HG03139 (cell line): Measurements from ENCODE around the gene PRUNE1.

Experiments used
- ATAC-seq: cut with Tn5 transposase; IDR thresholded peaks from one replicate; pipeline ENCODE4 v1.9.1; 2021; ENCODE audit not compliant: unreplicated experiment

PRUNE1 gene

GRCh38 chr1:151005729-151006319 lies 2.4 kb upstream of the PRUNE1 start:
- ATAC-seq = no peak

- ATAC-seq = no peak
Observed at GRCh38 chr1:151006327-151007052, 1.8 kb upstream of the PRUNE1 start, which contains the start of gene MINDY1. MINDY1 (minus strand) TSS chr1:151006902; CDS start chr1:151002617, 4,285 bp downstream.

- no peak for ATAC-seq
Observed at GRCh38 chr1:151007853-151008243, 401 bp upstream of the PRUNE1 start.

- no peak for ATAC-seq
Observed at GRCh38 chr1:151009206-151009587, 948 bp downstream of the PRUNE1 start.

- ATAC-seq = no peak
Observed at GRCh38 chr1:151009674-151010345, 1.6 kb downstream of the PRUNE1 start.

- no peak for ATAC-seq
Observed at GRCh38 chr1:151010346-151010726, 2.1 kb downstream of the PRUNE1 start.

GRCh38 chr1:151011154-151011850 lies 3.1 kb downstream of the PRUNE1 start:
- ATAC-seq = no peak

GRCh38 chr1:151012684-151013471 lies 4.6 kb downstream of the PRUNE1 start:
- no peak for ATAC-seq

GRCh38 chr1:151013518-151013917 lies 5.3 kb downstream of the PRUNE1 start:
- ATAC-seq = no peak

GRCh38 chr1:151024540-151025146 lies 16.4 kb downstream of the PRUNE1 start:
- no peak for ATAC-seq

- ATAC-seq = no peak
Observed at GRCh38 chr1:151026460-151026859, 18.2 kb downstream of the PRUNE1 start.

GRCh38 chr1:151032164-151032563 lies 23.9 kb downstream of the PRUNE1 start:
- ATAC-seq = no peak

- ATAC-seq = no peak
Observed at GRCh38 chr1:151035167-151035566, 26.9 kb downstream of the PRUNE1 start.

- no peak for ATAC-seq
Observed at GRCh38 chr1:151036356-151036755, 28.1 kb downstream of the PRUNE1 start, which contains the start of gene BNIPL. BNIPL (plus strand) TSS chr1:151036586; CDS start chr1:151036726, 140 bp downstream.

GRCh38 chr1:151037032-151037431 lies 28.8 kb downstream of the PRUNE1 start:
- ATAC-seq = no peak

- ATAC-seq = no peak
Observed at GRCh38 chr1:151039521-151039920, 31.3 kb downstream of the PRUNE1 start.

GRCh38 chr1:151043163-151043562 lies 34.9 kb downstream of the PRUNE1 start:
- ATAC-seq = no peak

GRCh38 chr1:151047591-151047924 lies 39.3 kb downstream of the PRUNE1 start, which contains the start of gene C1orf56:
C1orf56 (plus strand) TSS chr1:151047751; CDS start chr1:151047848, 97 bp downstream.
- no peak for ATAC-seq

- no peak for ATAC-seq
Observed at GRCh38 chr1:151047925-151048644, 39.8 kb downstream of the PRUNE1 start.

GRCh38 chr1:151048645-151049032 lies 40.4 kb downstream of the PRUNE1 start:
- ATAC-seq = no peak
